ENCODE measurements around the gene CRYZ. TPM values are rescaled to one million over a fixed set of nuclear protein-coding genes. Genes with fewer than 3 reads are reported as not detected.

Gene CRYZ
- total and polyA plus RNA-seq, 5 donors: 22.2 to 51.1 (median 36.8) TPM

DNA sequence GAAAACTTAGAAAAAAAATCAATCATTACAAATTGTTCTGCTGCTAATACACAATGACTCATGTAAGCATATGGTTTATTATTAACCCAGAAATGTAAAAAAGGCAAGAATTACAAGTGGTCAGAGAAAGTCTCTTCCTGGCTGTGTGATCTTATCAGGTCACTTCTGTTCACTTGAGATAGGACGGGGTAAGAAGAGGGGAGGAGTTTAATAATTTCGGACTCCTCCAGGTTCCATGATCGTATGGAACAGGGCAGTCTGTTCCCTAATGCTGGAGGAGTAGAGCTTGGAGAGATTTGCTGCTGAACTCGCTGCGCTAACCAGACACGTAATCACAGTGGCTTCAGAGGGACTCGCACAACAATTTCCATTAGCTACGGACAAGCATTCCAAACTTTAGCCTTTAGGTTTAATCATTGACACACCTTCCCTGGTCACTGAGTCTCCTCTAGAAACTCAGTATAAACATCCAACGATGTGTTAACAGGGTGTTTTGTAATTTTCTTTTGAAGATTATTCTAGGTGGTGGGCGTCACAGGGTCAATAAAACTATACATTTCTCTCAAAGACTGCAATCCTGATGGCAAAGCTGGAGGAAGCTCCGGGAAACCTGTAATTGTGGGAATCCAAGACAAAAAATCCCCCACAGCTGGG is 1.3 kb downstream of the CRYZ start:
- WGBS: 69% methylated on average over 11 of the region's 11 CpGs
- ATAC-seq (no peak), DNase-seq (no peak)
- Histone ChIP-seq H3K4me1 (ENCODE audit: control insufficient read depth, insufficient read depth, low read length) (peaks cover 2% of the 10 kb centered on the region), H3K9me3 (ENCODE audit: control insufficient read depth, low read length) (no peaks in the 10 kb centered on the region), H3K4me3 (ENCODE audit: low read length) (peak overlapping the region; percentile 26), H3K27me3 (ENCODE audit: control insufficient read depth, insufficient read depth) (no peaks in the 10 kb centered on the region), H3K27ac (ENCODE audit: low read length) (no peak overlapping the region)
- intact Hi-C loops (cut with DNase I): no loop called here

DNA sequence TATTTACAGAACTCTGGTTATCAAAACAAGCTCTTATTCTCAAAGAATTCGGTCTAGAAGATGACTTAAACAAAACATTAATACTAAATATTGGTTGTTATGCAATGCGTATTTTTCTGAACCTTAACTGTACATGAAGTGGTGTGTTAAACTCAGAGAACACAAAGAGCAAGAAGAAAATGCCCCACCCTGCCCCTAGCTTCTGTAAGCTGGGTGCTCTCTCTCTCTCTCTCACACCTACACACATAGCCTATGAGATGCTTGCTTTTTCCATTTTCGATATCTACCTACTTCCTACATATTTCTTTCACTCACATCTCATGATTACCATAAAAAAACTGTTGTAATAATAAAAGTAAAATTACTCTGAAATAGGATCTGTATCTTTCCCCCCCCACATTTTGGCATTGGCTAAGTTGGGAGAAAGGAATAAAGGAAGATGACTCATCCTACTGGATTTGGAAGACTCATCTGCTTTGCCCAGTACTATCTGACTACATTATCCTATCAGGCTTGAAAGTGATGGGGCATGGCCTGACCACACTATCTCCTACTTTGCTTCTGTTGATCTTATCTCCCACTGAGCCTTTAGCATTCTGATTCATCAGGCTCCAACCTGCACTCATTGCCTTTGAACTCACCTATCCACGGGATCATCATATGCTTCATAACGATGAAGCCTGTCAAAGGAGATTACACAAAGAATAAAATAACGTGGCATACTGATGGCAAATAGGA is 2.9 kb downstream of the CRYZ start:
- H3K9me3 ChIP-seq (ENCODE audit: control insufficient read depth, low read length): no peaks in the 10 kb centered on the region
- intact Hi-C loops (cut with DNase I): no loop called here
- no peak overlapping the region for H3K4me3 ChIP-seq (ENCODE audit: low read length)
- H3K4me1 ChIP-seq (ENCODE audit: control insufficient read depth, insufficient read depth, low read length): peaks cover 4% of the 10 kb centered on the region
- no peaks in the 10 kb centered on the region for H3K27me3 ChIP-seq (ENCODE audit: control insufficient read depth, insufficient read depth)
- WGBS: 86% methylated on average over 6 of the region's 6 CpGs
- H3K27ac ChIP-seq (ENCODE audit: low read length): no peak overlapping the region
- ATAC-seq (no peak), DNase-seq (no peak)

DNA sequence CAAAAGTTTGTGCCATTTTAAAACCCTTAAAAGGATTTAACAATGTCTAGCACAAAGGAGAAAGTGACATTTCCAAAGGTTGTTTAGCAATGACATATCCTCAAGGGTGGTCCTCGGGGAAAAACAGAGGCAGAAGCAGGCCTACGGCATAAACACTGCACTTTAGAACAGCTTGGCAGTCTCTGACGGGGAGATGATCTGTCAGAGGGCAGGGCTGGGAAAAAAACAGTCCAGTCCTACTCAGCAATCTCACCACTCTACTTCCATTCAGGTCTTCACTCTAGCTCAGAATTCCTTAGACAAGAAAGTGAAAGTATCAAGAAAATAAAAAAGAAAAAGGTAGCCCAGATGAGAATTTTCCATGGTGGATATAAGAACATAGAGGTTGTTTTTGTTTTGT is 4.1 kb downstream of the CRYZ start:
- ATAC-seq (no peak), DNase-seq (no peak)
- Histone ChIP-seq H3K27ac (ENCODE audit: low read length) (no peak overlapping the region), H3K9me3 (ENCODE audit: control insufficient read depth, low read length) (no peaks in the 10 kb centered on the region), H3K4me1 (ENCODE audit: control insufficient read depth, insufficient read depth, low read length) (peaks cover 4% of the 10 kb centered on the region), H3K4me3 (ENCODE audit: low read length) (no peak overlapping the region), H3K27me3 (ENCODE audit: control insufficient read depth, insufficient read depth) (no peaks in the 10 kb centered on the region)
- 50% methylated on average over 3 of the region's 3 CpGs for WGBS
- intact Hi-C loops (cut with DNase I): no loop called here

DNA sequence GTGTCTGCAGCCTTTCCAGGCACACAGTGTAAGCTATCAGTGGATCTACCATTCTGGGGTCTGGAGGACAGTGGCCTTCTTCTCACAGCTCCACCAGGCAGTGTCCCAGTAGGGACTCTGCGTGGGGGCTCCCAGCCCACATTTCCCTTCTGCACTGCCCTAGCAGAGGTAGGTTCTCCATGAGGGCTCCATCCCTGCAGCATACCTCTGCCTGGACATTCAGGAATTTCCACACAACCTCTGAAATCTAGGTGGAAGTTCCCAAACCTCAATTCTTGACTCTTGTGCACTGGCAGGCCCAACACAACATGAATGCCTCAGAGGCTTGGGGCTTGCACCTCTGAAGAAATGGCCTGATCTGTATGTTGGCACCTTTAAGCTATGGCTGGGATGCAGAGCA is 6.8 kb downstream of the CRYZ start:
- intact Hi-C loops (cut with DNase I): no loop called here
- H3K4me1 ChIP-seq (ENCODE audit: control insufficient read depth, insufficient read depth, low read length): peaks cover 4% of the 10 kb centered on the region
- ATAC-seq (no peak), DNase-seq (no peak)
- no peaks in the 10 kb centered on the region for H3K27me3 ChIP-seq (ENCODE audit: control insufficient read depth, insufficient read depth)
- no peak overlapping the region for H3K27ac ChIP-seq (ENCODE audit: low read length)
- no peak overlapping the region for H3K4me3 ChIP-seq (ENCODE audit: low read length)
- whole genome bisulfite sequencing: 95% methylated on average over 1 of the region's 1 CpG
- no peaks in the 10 kb centered on the region for H3K9me3 ChIP-seq (ENCODE audit: control insufficient read depth, low read length)

DNA sequence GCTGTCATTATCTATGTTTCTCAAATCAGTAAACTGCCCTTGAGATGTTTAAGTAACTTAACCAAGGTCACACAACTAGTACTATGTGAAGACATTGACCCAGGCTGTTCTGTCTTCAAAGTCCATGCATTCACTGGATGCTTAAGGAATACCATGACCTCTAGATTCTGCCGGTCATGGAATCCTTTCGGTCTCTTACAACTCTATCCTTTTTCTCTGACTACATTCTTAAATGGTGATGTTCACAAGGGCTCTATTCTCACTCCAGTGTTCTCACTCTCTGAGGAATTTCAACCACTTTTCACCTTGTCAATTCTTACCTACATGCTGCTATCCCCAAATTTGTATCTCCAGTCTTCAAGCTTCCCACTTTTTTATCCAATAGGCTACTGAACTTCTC is 15.2 kb downstream of the CRYZ start:
- Histone ChIP-seq H3K9me3 (ENCODE audit: control insufficient read depth, low read length) (no peaks in the 10 kb centered on the region), H3K27ac (ENCODE audit: low read length) (no peak overlapping the region), H3K4me3 (ENCODE audit: low read length) (no peak overlapping the region), H3K27me3 (ENCODE audit: control insufficient read depth, insufficient read depth) (no peaks in the 10 kb centered on the region), H3K4me1 (ENCODE audit: control insufficient read depth, insufficient read depth, low read length) (peaks cover 3% of the 10 kb centered on the region)
- no peak for DNase-seq
- 93% methylated on average over 2 of the region's 2 CpGs for WGBS
- intact Hi-C loops (cut with DNase I): no loop called here
- no peak for ATAC-seq

DNA sequence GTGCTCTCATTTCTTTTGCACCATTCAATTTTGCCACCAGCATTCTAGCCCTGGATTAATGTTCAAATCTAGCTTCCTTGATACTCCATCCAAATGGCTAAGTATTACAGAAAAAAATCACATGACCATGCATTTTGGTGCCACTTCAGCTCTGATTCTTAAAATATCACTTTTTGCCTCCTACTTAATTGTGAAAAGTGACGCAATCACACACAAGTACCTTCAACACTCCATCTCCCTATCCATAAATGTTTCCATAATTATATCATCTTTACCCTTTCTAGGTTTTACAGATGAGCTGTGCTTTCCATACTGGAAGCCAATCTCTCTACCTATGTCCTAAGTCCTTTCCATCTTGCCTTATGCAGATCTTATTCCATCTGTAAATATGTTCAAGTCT is 16.0 kb downstream of the CRYZ start:
- Histone ChIP-seq H3K4me1 (ENCODE audit: control insufficient read depth, insufficient read depth, low read length) (peaks cover 3% of the 10 kb centered on the region), H3K9me3 (ENCODE audit: control insufficient read depth, low read length) (no peaks in the 10 kb centered on the region), H3K4me3 (ENCODE audit: low read length) (no peak overlapping the region), H3K27me3 (ENCODE audit: control insufficient read depth, insufficient read depth) (no peaks in the 10 kb centered on the region), H3K27ac (ENCODE audit: low read length) (no peak overlapping the region)
- intact Hi-C loops (cut with DNase I): no loop called here
- WGBS: 95% methylated on average over 1 of the region's 1 CpG
- DNase-seq (no peak), ATAC-seq (no peak)

DNA sequence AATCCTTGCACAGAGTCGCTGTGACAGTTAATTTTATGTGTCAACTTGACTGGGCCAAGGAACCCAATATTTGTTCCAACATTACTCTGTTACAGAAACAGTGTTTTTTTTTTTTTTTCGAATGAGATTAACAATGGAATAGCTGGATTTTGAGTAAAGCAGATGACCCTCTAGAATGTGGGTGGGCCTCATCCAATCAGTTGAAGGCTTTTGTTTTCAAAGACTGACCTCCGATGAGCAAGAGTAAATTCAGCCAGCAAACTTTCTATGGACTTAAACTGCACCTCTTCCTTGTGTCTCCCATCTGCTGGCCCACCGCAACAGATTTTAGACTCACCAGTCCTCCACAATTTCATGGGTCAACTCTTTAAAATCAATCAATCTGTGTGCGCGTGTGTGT is 17.0 kb downstream of the CRYZ start:
- no peak for ATAC-seq
- H3K4me3 ChIP-seq (ENCODE audit: low read length): no peak overlapping the region
- DNase-seq: no peak
- peaks cover 3% of the 10 kb centered on the region for H3K4me1 ChIP-seq (ENCODE audit: control insufficient read depth, insufficient read depth, low read length)
- H3K9me3 ChIP-seq (ENCODE audit: control insufficient read depth, low read length): no peaks in the 10 kb centered on the region
- intact Hi-C loops (cut with DNase I): no loop called here
- H3K27me3 ChIP-seq (ENCODE audit: control insufficient read depth, insufficient read depth): no peaks in the 10 kb centered on the region
- H3K27ac ChIP-seq (ENCODE audit: low read length): no peak overlapping the region
- WGBS: 93% methylated on average over 6 of the region's 6 CpGs

DNA sequence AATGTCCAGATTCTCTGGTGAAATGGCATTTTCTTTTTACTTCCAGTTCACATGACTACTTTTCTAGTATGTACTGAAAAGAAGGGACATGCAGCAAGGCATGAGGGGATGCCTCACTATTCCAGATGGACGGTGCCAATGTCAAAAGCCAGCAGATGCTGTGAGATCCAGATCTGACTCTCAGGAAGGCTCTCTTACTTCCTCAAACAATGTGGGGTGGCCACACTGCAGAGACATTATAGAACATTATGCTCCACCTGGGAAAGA is 17.7 kb downstream of the CRYZ start:
- Histone ChIP-seq H3K4me1 (ENCODE audit: control insufficient read depth, insufficient read depth, low read length) (peaks cover 3% of the 10 kb centered on the region), H3K27ac (ENCODE audit: low read length) (no peak overlapping the region), H3K4me3 (ENCODE audit: low read length) (no peak overlapping the region), H3K27me3 (ENCODE audit: control insufficient read depth, insufficient read depth) (no peaks in the 10 kb centered on the region), H3K9me3 (ENCODE audit: control insufficient read depth, low read length) (no peaks in the 10 kb centered on the region)
- DNase-seq: no peak
- WGBS: 90% methylated on average over 1 of the region's 1 CpG
- ATAC-seq: no peak
- intact Hi-C loops (cut with DNase I): no loop called here

DNA sequence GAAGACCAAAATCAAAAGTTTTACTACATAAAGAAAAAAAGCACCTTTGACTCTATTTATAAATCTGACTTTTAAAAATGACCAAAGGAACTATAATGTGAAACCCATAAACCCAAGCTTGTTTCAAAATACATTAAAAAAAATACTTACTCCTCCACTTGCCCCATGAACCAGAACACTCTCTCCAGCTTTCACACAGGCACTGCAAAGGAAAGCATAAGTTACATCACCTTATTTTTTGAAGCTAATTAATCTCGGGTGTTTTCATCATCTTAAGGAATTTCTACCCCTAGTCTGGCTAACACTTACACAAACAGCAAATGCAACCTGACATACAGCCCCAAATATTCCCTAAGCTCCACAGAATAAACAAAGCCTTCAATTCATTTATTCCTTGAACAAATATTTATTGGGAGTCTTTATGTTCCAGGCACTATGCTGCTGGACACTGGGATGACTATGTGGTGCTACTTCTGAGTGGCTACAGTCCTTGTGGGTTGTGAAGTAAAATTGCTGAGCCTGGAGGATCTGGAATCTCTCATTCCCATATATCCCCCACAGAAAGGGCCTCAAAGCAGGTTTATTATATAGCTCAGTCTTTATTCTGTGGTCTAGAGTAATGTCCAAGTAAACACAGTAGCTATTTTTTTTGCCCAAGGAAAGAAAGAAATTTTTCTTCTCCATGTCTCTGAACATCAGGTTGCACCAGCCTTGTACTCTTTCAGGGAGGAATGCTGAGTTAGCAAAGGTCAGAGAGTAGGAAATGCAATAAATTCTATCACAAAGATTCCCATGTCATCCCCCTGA is 18.2 kb downstream of the CRYZ start:
- no peak overlapping the region for H3K4me3 ChIP-seq (ENCODE audit: low read length)
- WGBS: 78% methylated on average over 1 of the region's 1 CpG
- H3K27ac ChIP-seq (ENCODE audit: low read length): no peak overlapping the region
- intact Hi-C loops (cut with DNase I): no loop called here
- no peak for DNase-seq
- ATAC-seq: no peak
- H3K9me3 ChIP-seq (ENCODE audit: control insufficient read depth, low read length): no peaks in the 10 kb centered on the region
- H3K4me1 ChIP-seq (ENCODE audit: control insufficient read depth, insufficient read depth, low read length): peaks cover 3% of the 10 kb centered on the region
- H3K27me3 ChIP-seq (ENCODE audit: control insufficient read depth, insufficient read depth): no peaks in the 10 kb centered on the region

DNA sequence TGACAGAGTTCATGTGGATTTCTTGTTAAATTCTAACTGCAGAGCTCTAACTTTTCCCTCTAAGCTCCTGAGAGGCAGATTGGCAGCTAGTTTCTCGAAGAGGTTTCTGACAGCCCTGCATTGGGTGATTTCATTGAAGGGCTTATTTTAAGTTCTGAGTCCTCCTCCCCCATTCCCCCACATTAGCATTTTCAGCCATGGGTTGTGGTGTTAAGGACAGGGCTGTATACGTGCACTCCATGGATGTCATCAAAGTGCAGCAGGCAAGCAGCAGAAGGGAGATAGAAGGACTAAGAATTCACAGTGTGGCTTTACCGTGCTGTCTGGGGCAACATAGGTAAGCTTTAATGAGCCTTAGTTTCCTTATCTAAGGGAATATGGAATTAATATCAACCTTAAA is 19.0 kb downstream of the CRYZ start:
- no peak overlapping the region for H3K4me3 ChIP-seq (ENCODE audit: low read length)
- peaks cover 3% of the 10 kb centered on the region for H3K4me1 ChIP-seq (ENCODE audit: control insufficient read depth, insufficient read depth, low read length)
- intact Hi-C loops (cut with DNase I): no loop called here
- H3K27ac ChIP-seq (ENCODE audit: low read length): no peak overlapping the region
- H3K9me3 ChIP-seq (ENCODE audit: control insufficient read depth, low read length): no peaks in the 10 kb centered on the region
- ATAC-seq: no peak
- H3K27me3 ChIP-seq (ENCODE audit: control insufficient read depth, insufficient read depth): no peaks in the 10 kb centered on the region
- 71% methylated on average over 3 of the region's 3 CpGs for WGBS
- no peak for DNase-seq

DNA sequence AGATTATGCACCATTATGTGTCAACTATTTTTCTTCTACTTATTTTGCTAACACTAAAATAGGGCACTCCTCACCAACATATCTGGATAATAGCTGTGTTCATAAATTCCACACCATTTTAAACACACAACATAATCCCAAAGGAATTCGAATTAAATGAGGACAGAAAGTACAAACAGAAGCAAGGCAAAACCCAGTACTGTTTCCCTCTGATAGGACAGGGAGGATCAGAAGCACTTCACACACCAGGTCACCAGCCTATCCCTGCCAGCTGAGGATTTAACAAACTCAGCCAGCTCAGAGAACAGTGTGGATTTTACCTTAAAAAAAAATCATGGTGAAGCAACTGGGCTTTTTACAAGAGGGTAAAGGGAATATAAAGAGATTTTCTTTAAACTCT is 20.0 kb downstream of the CRYZ start:
- H3K4me1 ChIP-seq (ENCODE audit: control insufficient read depth, insufficient read depth, low read length): peaks cover 3% of the 10 kb centered on the region
- no peak for DNase-seq
- H3K4me3 ChIP-seq (ENCODE audit: low read length): no peak overlapping the region
- no peak overlapping the region for H3K27ac ChIP-seq (ENCODE audit: low read length)
- no peaks in the 10 kb centered on the region for H3K9me3 ChIP-seq (ENCODE audit: control insufficient read depth, low read length)
- peak in 1 of 2 donors; percentile 52 for ATAC-seq
- 53% methylated on average over 1 of the region's 1 CpG for WGBS
- intact Hi-C loops (cut with DNase I): no loop called here
- H3K27me3 ChIP-seq (ENCODE audit: control insufficient read depth, insufficient read depth): no peaks in the 10 kb centered on the region

Measured in right cardiac atrium (tissue), 5 donors.